SK-N-SH (cell line): ENCODE data around the gene BAD. TPM values are rescaled to one million over a fixed set of nuclear protein-coding genes. Genes with fewer than 3 reads are reported as not detected.
"Not testable (repeated sequence)": the region's sequence is repeated elsewhere in the genome, so short reads cannot be mapped to it uniquely, and the experiment has no call there.

Experiments used
- CTCF ChIA-PET: fragments of 300-600, 350-600 bp; formaldehyde crosslinking; extraction: SDS; loops from one replicate; lab custom pipeline; 2021; lab: Yijun Ruan, JAX
- POLR2A ChIA-PET: fragments of 350-600 bp; sonication (Branson Sonifier 250); formaldehyde crosslinking; extraction: SDS; loops from one replicate; lab custom pipeline; 2020; ENCODE audit warnings: antibody characterized with exemption, inconsistent platforms; lab: Yijun Ruan, JAX
- DNase-seq: peaks from one replicate; pipeline ENCODE4 v3.0.0; 2012
- H2AFZ ChIP-seq: fragments of 200-600 bp; sonication (generic); 2 replicates; pipeline ENCODE4 v1.8.1; 2016; ENCODE audit warnings: antibody characterized with exemption, mild to moderate bottlenecking, low read depth
- H3F3A ChIP-seq: fragments of 200-600 bp; sonication (generic); replicated peaks from 2 replicates; pipeline ENCODE3; 2016; ENCODE audit warnings: antibody characterized with exemption, mild to moderate bottlenecking; ENCODE audit not compliant: insufficient read depth
- H3K27ac ChIP-seq, 2 experiments: fragments of 200-500 bp in 1 of 2; fragments of 200-600 bp in 1 of 2; sonication (Bioruptor generic) in 1 of 2; sonication (generic), shearing (Covaris generic) in 1 of 2; 2 replicates each; pipeline versions ENCODE4 v1.5.1 to v1.6.1; 2014 to 2016; ENCODE audit warnings: low read depth in 2 of 2, inconsistent platforms in 1 of 2, low read length in 1 of 2, mild to moderate bottlenecking in 1 of 2, mixed read lengths in 1 of 2
- H3K27me3 ChIP-seq: fragments of 200-600 bp; sonication (generic), shearing (Covaris generic); 2 replicates; pipeline ENCODE4 v1.6.1; 2016; ENCODE audit warnings: mixed run types; ENCODE audit not compliant: insufficient read depth
- H3K36me3 ChIP-seq, 2 experiments: fragments of 200-500 bp in 1 of 2; fragments of 200-600 bp in 1 of 2; sonication (Bioruptor generic) in 1 of 2; sonication (generic) in 1 of 2; replicated peaks in 1 of 2; 2 replicates each; pipeline versions ENCODE3 to v1.5.1; 2014 to 2016; ENCODE audit warnings: low read length in 1 of 2, mild to moderate bottlenecking in 1 of 2; ENCODE audit not compliant: insufficient read depth in 2 of 2, control insufficient read depth in 1 of 2
- H3K4me1 ChIP-seq, 2 experiments: fragments of 200-500 bp in 1 of 2; fragments of 200-600 bp in 1 of 2; sonication (Bioruptor generic) in 1 of 2; sonication (generic), shearing (Covaris generic) in 1 of 2; 2 replicates each; pipeline versions ENCODE4 v1.5.1 to v1.6.1; 2014 to 2016; ENCODE audit warnings: low read depth in 1 of 2, low read length in 1 of 2, mixed run types in 1 of 2; ENCODE audit not compliant: insufficient read depth in 2 of 2, control insufficient read depth in 1 of 2
- H3K4me2 ChIP-seq: fragments of 200-600 bp; sonication (generic), shearing (Covaris generic); 2 replicates; pipeline ENCODE4 v1.6.1; 2017; ENCODE audit warnings: mixed run types
- H3K4me3 ChIP-seq, 2 experiments: fragments of 200-500 bp in 1 of 2; fragments of 200-600 bp in 1 of 2; sonication (Bioruptor generic) in 1 of 2; sonication (generic), shearing (Covaris generic) in 1 of 2; 2 replicates each; pipeline versions ENCODE4 v1.5.1 to v1.8.1; 2014 to 2016; ENCODE audit warnings: low read depth in 2 of 2, inconsistent platforms in 1 of 2, low read length in 1 of 2, mild to moderate bottlenecking in 1 of 2, mixed read lengths in 1 of 2, moderate library complexity in 1 of 2
- H3K79me2 ChIP-seq: fragments of 200-600 bp; sonication (generic); 2 replicates; pipeline ENCODE4 v1.8.1; 2017; ENCODE audit warnings: mild to moderate bottlenecking; ENCODE audit not compliant: insufficient read depth
- H3K9ac ChIP-seq: fragments of 200-600 bp; sonication (generic); 2 replicates; pipeline ENCODE4 v1.6.1; 2017; ENCODE audit warnings: mixed run types
- H3K9me2 ChIP-seq: fragments of 200-600 bp; sonication (generic); 2 replicates; pipeline ENCODE4 v1.6.1; 2017; ENCODE audit warnings: mixed run types
- H3K9me3 ChIP-seq: fragments of 200-600 bp; sonication (generic); 2 replicates; pipeline ENCODE4 v1.6.1; 2017; ENCODE audit warnings: mixed run types, mild to moderate bottlenecking, moderate library complexity
- H4K20me1 ChIP-seq: fragments of 200-600 bp; sonication (generic); 2 replicates; pipeline ENCODE4 v1.6.1; 2017; ENCODE audit warnings: mild to moderate bottlenecking, mixed run types; ENCODE audit not compliant: insufficient read depth
- CHD2 ChIP-seq: fragments of 150-350 bp; IDR thresholded peaks from 2 replicates; pipeline ENCODE4 v1.6.1; 2018; ENCODE audit warnings: low read length; ENCODE audit not compliant: partially characterized antibody
- GABPA ChIP-seq: IDR thresholded peaks from 2 replicates; pipeline ENCODE4 v1.4.0; 2012; ENCODE audit warnings: low read depth, mild to moderate bottlenecking
- MAX ChIP-seq: IDR thresholded peaks from 2 replicates; pipeline ENCODE4 v1.4.0; 2012; ENCODE audit warnings: low read depth
- MXI1 ChIP-seq: IDR thresholded peaks from 2 replicates; pipeline ENCODE4 v1.6.1; 2012; ENCODE audit warnings: mild to moderate bottlenecking, low read depth, low read length, improper control_type of control experiment
- NRF1 ChIP-seq: IDR thresholded peaks from 2 replicates; pipeline ENCODE4 v1.6.1; 2012; ENCODE audit warnings: low read depth, mild to moderate bottlenecking, low read length
- POLR2AphosphoS5 ChIP-seq: IDR thresholded peaks from 2 replicates; pipeline ENCODE4 v1.6.1; 2012; ENCODE audit warnings: low read depth, low read length
- RCOR1 ChIP-seq: fragments of 150-350 bp; IDR thresholded peaks from 2 replicates; pipeline ENCODE4 v1.6.1; 2017; ENCODE audit warnings: antibody characterized with exemption, low read length
- RFX5 ChIP-seq: IDR thresholded peaks from 2 replicates; pipeline ENCODE4 v1.6.1; 2012; ENCODE audit warnings: mild to moderate bottlenecking, improper control_type of control experiment, low read length
- RXRA ChIP-seq: IDR thresholded peaks from 2 replicates; pipeline ENCODE4 v1.4.0; 2012; ENCODE audit warnings: low read depth, mild to moderate bottlenecking, borderline replicate concordance
- SIN3A ChIP-seq: IDR thresholded peaks from 2 replicates; pipeline ENCODE4 v1.6.1; 2012; ENCODE audit warnings: low read depth, mild to moderate bottlenecking, low read length, moderate library complexity, borderline replicate concordance
- TAF1 ChIP-seq: IDR thresholded peaks from 2 replicates; pipeline ENCODE4 v1.6.1; 2012; ENCODE audit warnings: low read depth, mild to moderate bottlenecking, low read length, moderate library complexity, borderline replicate concordance
- TCF12 ChIP-seq: IDR thresholded peaks from 2 replicates; pipeline ENCODE4 v1.4.0; 2012
- TEAD4 ChIP-seq: IDR thresholded peaks from 2 replicates; pipeline ENCODE4 v1.4.0; 2012; ENCODE audit warnings: mild to moderate bottlenecking, borderline replicate concordance; ENCODE audit not compliant: insufficient read depth
- USF1 ChIP-seq: IDR thresholded peaks from 2 replicates; pipeline ENCODE4 v1.4.0; 2012; ENCODE audit warnings: low read depth, borderline replicate concordance
- YY1 ChIP-seq: IDR thresholded peaks from 2 replicates; pipeline ENCODE4 v1.4.0; 2012; ENCODE audit warnings: low read depth, mild to moderate bottlenecking
- WGBS: methylation state at CpG from one replicate; pipeline ENCODE4 v1.1.6; 2017; ENCODE audit warnings: low lambda C conversion rate; 5-methylcytosine and 5-hydroxymethylcytosine counted together
- polyA plus RNA-seq, 3 experiments: library from polyadenylated mRNA; depleted of rRNA; stranded (reverse); fragments of >200 nt; gene quantifications; 2 replicates each; pipeline ENCODE4 v1.2.3, GENCODE V29; 2012

Gene BAD
- polyA plus RNA-seq, 1 of the 3 experiments (the other 2 are of a cell fraction) = 80.9 TPM

GRCh38 chr11:64246871-64247728 lies 37.4 kb downstream of the BAD start, which contains the start of gene PPP1R14B:
PPP1R14B (minus strand) TSS chr11:64246943; CDS start chr11:64246673, 270 bp downstream.
- no peaks in the 10 kb centered on the region for H4K20me1 ChIP-seq
- no peaks in the 10 kb centered on the region for H3K9me2 ChIP-seq
- H2AFZ ChIP-seq = peak within 1 kb of the TSS; percentile 72
- H3K27me3 ChIP-seq = no peaks in the 10 kb centered on the region
- peak within 1 kb of the TSS; percentile 91 for H3K9ac ChIP-seq
- no peaks in the 10 kb centered on the region for H3K9me3 ChIP-seq
- peaks cover 9 to 46% of the 10 kb centered on the region in 2 experiments; a peak in 2 of 4 replicates for H3K4me1 ChIP-seq
- H3F3A ChIP-seq = peaks cover 11% of the 10 kb centered on the region
- DNase-seq = peak; percentile 95
- CTCF ChIA-PET = interaction anchor here (0.7 to 3.4 kb wide), 6 partner anchors 14 to 57 kb away, joined by 3 to 20 read pairs (median 8); partner anchors contain the start of gene ESRRA
- 1% methylated on average over 36 of the region's 74 CpGs for WGBS
- H3K36me3 ChIP-seq = peaks cover 10 to 14% of the 10 kb centered on the region in 2 experiments
- POLR2A ChIA-PET = interaction anchor here (0.6 to 12.4 kb wide), 6 partner anchors 14 to 126 kb away, joined by 3 to 112 read pairs (median 6); no protein-coding TSS in a partner anchor
- H3K4me3 ChIP-seq = peak within 1 kb of the TSS; percentile 92 to 98
- TF ChIP-seq RXRA (no peak), CHD2 (peak; percentile 91), RFX5 (no peak), USF1 (no peak), TAF1 (peak; percentile 55; the same call in 1 of the 2 replicates), MAX (peak; percentile 86), YY1 (peak; percentile 96), POLR2AphosphoS5 (peak; percentile 73; the same call in 1 of the 2 replicates), GABPA (peak; percentile 60), TCF12 (no peak), NRF1 (no peak; the same call in 1 of the 2 replicates), SIN3A (peak; percentile 71; the same call in 1 of the 2 replicates), RCOR1 (no peak), TEAD4 (no peak), MXI1 (peak; percentile 84)
- H3K27ac ChIP-seq = peak within 1 kb of the TSS; percentile 96 to 98
- peaks cover 49% of the 10 kb centered on the region for H3K79me2 ChIP-seq
- H3K4me2 ChIP-seq = peak within 1 kb of the TSS; percentile 100

- CTCF ChIA-PET = interaction anchor here (1.8 to 3.4 kb wide), 4 partner anchors 14 to 58 kb away, joined by 6 to 20 read pairs (median 12); partner anchors contain the start of gene ESRRA
- no CpG with 5 or more reads among the region's 43 CpGs for WGBS
- peak overlapping the region; percentile 72; the same call in 1 of the 2 replicates for H3K9ac ChIP-seq
These were observed 37.9 kb downstream of the BAD start for GRCh38 chr11:64246621-64246870.

More at GRCh38 chr11:64246621-64246870, 37.9 kb downstream of the BAD start:
- H4K20me1 ChIP-seq, DNase-seq, H2AFZ ChIP-seq: not testable (repeated sequence)
- H3K4me1 ChIP-seq = peaks cover 9 to 45% of the 10 kb centered on the region in 2 experiments; a peak in 2 of 4 replicates
- H3K4me2 ChIP-seq = peak overlapping the region; percentile 77; the same call in 1 of the 2 replicates
- peak; percentile 19; the same call in 1 of the 2 replicates for TF ChIP-seq MAX
- 0 out of 2 replicates have a peak, but pooled peaks have one; percentile 29 for TF ChIP-seq MXI1
- TF ChIP-seq, all 33 proteins: peak for 2; not testable (repeated sequence) for 31
- Histone ChIP-seq H3K4me3 (peak overlapping the region; percentile 75 to 98), H3K36me3 (peaks cover 10 to 14% of the 10 kb centered on the region in 2 experiments), H3F3A (peaks cover 11% of the 10 kb centered on the region), H3K27ac (peak overlapping the region in 1 of 2 experiments; percentile 89; a peak in 3 of 4 replicates), H3K79me2 (peaks cover 49% of the 10 kb centered on the region)
- not testable (repeated sequence) for H3K9me3 ChIP-seq, H3K9me2 ChIP-seq, H3K27me3 ChIP-seq
- POLR2A ChIA-PET = interaction anchor here (1.0 to 12.4 kb wide), 6 partner anchors 15 to 65 kb away, joined by 3 to 112 read pairs (median 5); no protein-coding TSS in a partner anchor
